Measurements from ENCODE around the gene PSMD14.
"Not testable (repeated sequence)": the region's sequence is repeated elsewhere in the genome, so short reads cannot be mapped to it uniquely, and the experiment has no call there.

Gene PSMD14

GRCh38 chr2:161337247-161337646 is 29.0 kb downstream of the PSMD14 start:
- no peak for DNase-seq

GRCh38 chr2:161339532-161339931 is 31.3 kb downstream of the PSMD14 start:
- DNase-seq = not testable (repeated sequence)

GRCh38 chr2:161340930-161341413 is 32.7 kb downstream of the PSMD14 start:
- DNase-seq = not testable (repeated sequence)

- no peak for DNase-seq
These were observed 35.0 kb downstream of the PSMD14 start for GRCh38 chr2:161343235-161343634.

- DNase-seq = no peak
These were observed 36.5 kb downstream of the PSMD14 start for GRCh38 chr2:161344692-161345091.

GRCh38 chr2:161351678-161352077 is 43.5 kb downstream of the PSMD14 start:
- DNase-seq = no peak

GRCh38 chr2:161352719-161353118 is 44.5 kb downstream of the PSMD14 start:
- peak in 1 of 3 experiments; percentile 2 for DNase-seq

GRCh38 chr2:161353543-161353942 is 45.3 kb downstream of the PSMD14 start:
- no peak for DNase-seq

- DNase-seq = no peak
These were observed 45.9 kb downstream of the PSMD14 start for GRCh38 chr2:161354106-161354505.

GRCh38 chr2:161355106-161355505 is 46.9 kb downstream of the PSMD14 start:
- no peak for DNase-seq

- peak in 1 of 3 experiments; percentile 7 for DNase-seq
These were observed 47.8 kb downstream of the PSMD14 start for GRCh38 chr2:161355983-161356382.

- peak in 1 of 3 experiments; percentile 2 for DNase-seq
These were observed 48.9 kb downstream of the PSMD14 start for GRCh38 chr2:161357097-161357496.

- no peak for DNase-seq
These were observed 50.6 kb downstream of the PSMD14 start for GRCh38 chr2:161358838-161359237.

- not testable (repeated sequence) for DNase-seq
These were observed 52.0 kb downstream of the PSMD14 start for GRCh38 chr2:161360095-161360654.

GRCh38 chr2:161362568-161363166 is 54.4 kb downstream of the PSMD14 start:
- no peak for DNase-seq

- DNase-seq = peak in 1 of 3 experiments; percentile 15
These were observed 59.5 kb downstream of the PSMD14 start for GRCh38 chr2:161367675-161368074.

- no peak for DNase-seq
These were observed 61.1 kb downstream of the PSMD14 start for GRCh38 chr2:161369311-161369710.

GRCh38 chr2:161370981-161371380 is 62.8 kb downstream of the PSMD14 start:
- DNase-seq = peak in 1 of 3 experiments; percentile 2

GRCh38 chr2:161371869-161372268 is 63.6 kb downstream of the PSMD14 start:
- DNase-seq = peak in 2 of 3 experiments; percentile 0 to 3

GRCh38 chr2:161373942-161374341 is 65.7 kb downstream of the PSMD14 start:
- DNase-seq = no peak

- no peak for DNase-seq
These were observed 66.2 kb downstream of the PSMD14 start for GRCh38 chr2:161374446-161374845.

- no peak for DNase-seq
These were observed 71.5 kb downstream of the PSMD14 start for GRCh38 chr2:161379740-161380139.

- no peak for DNase-seq
These were observed 73.3 kb downstream of the PSMD14 start for GRCh38 chr2:161381546-161381945.

- peak in 1 of 3 experiments; percentile 1 for DNase-seq
These were observed 74.5 kb downstream of the PSMD14 start for GRCh38 chr2:161382747-161383146.

- peak in 2 of 3 experiments; percentile 11 to 64 for DNase-seq
These were observed 76.6 kb downstream of the PSMD14 start for GRCh38 chr2:161384864-161385263.
